Smooth muscle cell (in vitro differentiated cells): ENCODE results near the gene CBARP. TPM values are rescaled to one million over a fixed set of nuclear protein-coding genes. Genes with fewer than 3 reads are reported as not detected.

ENCODE experiments used
- DNase-seq: peaks from one replicate; lab custom pipeline; 2025; ENCODE audit not compliant: unreplicated experiment; lab: John Stamatoyannopoulos, UW
- H2AFZ ChIP-seq: fragments of 200-600 bp; sonication (generic); 2 replicates; pipeline ENCODE4 v1.6.0; 2016; ENCODE audit warnings: antibody characterized with exemption, low read depth, mild to moderate bottlenecking
- H3F3A ChIP-seq: fragments of 200-600 bp; sonication (generic); 2 replicates; pipeline ENCODE4 v1.6.0; 2017; ENCODE audit warnings: antibody characterized with exemption, low read depth
- H3K27ac ChIP-seq: fragments of 200-600 bp; sonication (generic); 2 replicates; pipeline ENCODE4 v1.5.1; 2016; ENCODE audit warnings: low read depth, mild to moderate bottlenecking
- H3K27me3 ChIP-seq: fragments of 200-600 bp; sonication (generic); 2 replicates; pipeline ENCODE4 v1.6.1; 2016; ENCODE audit warnings: low read depth, mild to moderate bottlenecking
- H3K36me3 ChIP-seq: fragments of 200-600 bp; sonication (generic); 2 replicates; pipeline ENCODE4 v1.5.1; 2016; ENCODE audit warnings: low read depth
- H3K4me1 ChIP-seq: fragments of 200-600 bp; sonication (generic); 2 replicates; pipeline ENCODE4 v1.5.1; 2016; ENCODE audit warnings: low read depth
- H3K4me2 ChIP-seq: fragments of 200-600 bp; sonication (generic); 2 replicates; pipeline ENCODE4 v1.6.0; 2016; ENCODE audit warnings: mild to moderate bottlenecking
- H3K4me3 ChIP-seq: fragments of 200-600 bp; sonication (generic); 2 replicates; pipeline ENCODE4 v1.5.1; 2016; ENCODE audit warnings: mild to moderate bottlenecking
- H3K79me2 ChIP-seq: fragments of 200-600 bp; sonication (generic); 2 replicates; pipeline ENCODE4 v1.6.0; 2016; ENCODE audit warnings: low read depth, mild to moderate bottlenecking
- H3K9ac ChIP-seq: fragments of 200-600 bp; sonication (generic); 2 replicates; pipeline ENCODE4 v1.6.0; 2016; ENCODE audit warnings: low read depth
- H3K9me3 ChIP-seq: fragments of 200-600 bp; sonication (generic); replicated peaks from 2 replicates; pipeline ENCODE4 v1.5.1; 2016; ENCODE audit warnings: low read depth
- H4K20me1 ChIP-seq: fragments of 200-600 bp; sonication (generic); 2 replicates; pipeline ENCODE4 v1.6.0; 2016; ENCODE audit warnings: low read depth
- CTCF ChIP-seq: fragments of 200-600 bp; sonication (generic); IDR thresholded peaks from 2 replicates; pipeline ENCODE4 v1.5.1; 2017; ENCODE audit warnings: borderline replicate concordance, mild to moderate bottlenecking, antibody characterized with exemption; ENCODE audit not compliant: insufficient read depth, poor library complexity, severe bottlenecking
- WGBS: methylation state at CpG from one replicate; pipeline ENCODE4 v1.1.7; 2016; ENCODE audit warnings: low lambda C conversion rate; 5-methylcytosine and 5-hydroxymethylcytosine counted together
- polyA plus RNA-seq: library from polyadenylated mRNA; unstranded; fragments of >200 nt; fragmentation: Nextera tagmentation; extraction: Ambion mirVana; gene quantifications from 2 replicates; pipeline ENCODE4 v1.2.1, GENCODE V29; 2016
- total RNA-seq: library from RNA; depleted of rRNA; stranded (reverse); fragments of >200 nt; gene quantifications from 2 replicates; pipeline ENCODE4 v1.2.3, GENCODE V29; 2014

Gene CBARP
- total and polyA plus RNA-seq, 2 experiments from 2014 or later = 2.7 to 10.5 TPM

- no peaks in the 10 kb centered on the region for H3K27me3 ChIP-seq
- no peaks in the 10 kb centered on the region for H3K36me3 ChIP-seq
- peaks cover 42% of the 10 kb centered on the region for H3K79me2 ChIP-seq
- H3K9me3 ChIP-seq = no peaks in the 10 kb centered on the region
- peak; percentile 57 for TF ChIP-seq CTCF
- H3K4me3 ChIP-seq = no peak overlapping the region
- peaks cover 76% of the 10 kb centered on the region for H4K20me1 ChIP-seq
- H2AFZ ChIP-seq = no peak overlapping the region
- no peaks in the 10 kb centered on the region for H3K4me1 ChIP-seq
- no peak for DNase-seq
- H3K4me2 ChIP-seq = no peak overlapping the region
- H3K27ac ChIP-seq = no peak overlapping the region
- WGBS = 88% methylated on average over 35 of the region's 38 CpGs
- H3K9ac ChIP-seq = no peak overlapping the region
- no peaks in the 10 kb centered on the region for H3F3A ChIP-seq
Measured at GRCh38 chr19:1220976-1221903, 16.6 kb downstream of the CBARP start.

- Histone ChIP-seq H3K4me1 (no peaks in the 10 kb centered on the region), H3K27ac (no peak overlapping the region), H3K4me3 (no peak overlapping the region), H3K9me3 (no peaks in the 10 kb centered on the region), H3K4me2 (no peak overlapping the region), H3K36me3 (no peaks in the 10 kb centered on the region), H3K27me3 (no peaks in the 10 kb centered on the region), H3K9ac (no peak overlapping the region), H2AFZ (no peak overlapping the region), H4K20me1 (peaks cover 74% of the 10 kb centered on the region), H3F3A (no peaks in the 10 kb centered on the region), H3K79me2 (peaks cover 49% of the 10 kb centered on the region)
- no peak for TF ChIP-seq CTCF
- 95% methylated on average over 33 of the region's 33 CpGs for WGBS
- DNase-seq = no peak
Measured at GRCh38 chr19:1220477-1220930, 17.3 kb downstream of the CBARP start.

- no peak for TF ChIP-seq CTCF
Measured at GRCh38 chr19:1219786-1220476, 17.9 kb downstream of the CBARP start.

More at GRCh38 chr19:1219786-1220476, 17.9 kb downstream of the CBARP start:
- H3K27me3 ChIP-seq = no peaks in the 10 kb centered on the region
- H3K79me2 ChIP-seq = peaks cover 55% of the 10 kb centered on the region
- no peaks in the 10 kb centered on the region for H3F3A ChIP-seq
- WGBS = 93% methylated on average over 19 of the region's 19 CpGs
- peaks cover 76% of the 10 kb centered on the region for H4K20me1 ChIP-seq
- H3K27ac ChIP-seq = no peak overlapping the region
- no peak overlapping the region for H2AFZ ChIP-seq
- no peak overlapping the region for H3K4me3 ChIP-seq
- H3K4me2 ChIP-seq = no peak overlapping the region
- no peaks in the 10 kb centered on the region for H3K36me3 ChIP-seq
- H3K9me3 ChIP-seq = no peaks in the 10 kb centered on the region
- no peak for DNase-seq
- H3K4me1 ChIP-seq = no peaks in the 10 kb centered on the region
- no peak overlapping the region for H3K9ac ChIP-seq
